Measurements from ENCODE around the gene MAPRE3. TPM values are rescaled to one million over a fixed set of nuclear protein-coding genes. Genes with fewer than 3 reads are reported as not detected.

Gene MAPRE3
- total RNA-seq, 2 experiments from 2014 or later: 3.2 to 4.1 TPM

GRCh38 chr2:27016801-27017325, 46.4 kb downstream of the MAPRE3 start:
- H3K27ac Mint-ChIP-seq: no peak overlapping the region
- no peak overlapping the region for H3K4me3 Mint-ChIP-seq
- intact Hi-C loops (cut with DNase I, micrococcal nuclease): loop anchor here (1.0 to 2.0 kb wide), 2 partner anchors 56 to 170 kb away; no protein-coding TSS in a partner anchor
- no peaks in the 10 kb centered on the region for H3K27me3 Mint-ChIP-seq
- ChIA-PET POLR2A (interaction anchor here (0.6 kb wide), 1 partner anchor 11 kb away, joined by 6 read pairs; no protein-coding TSS in a partner anchor), CTCF (interaction anchor here (0.6 to 5.0 kb wide), 28 partner anchors 9 to 1024 kb away, joined by 3 to 129 read pairs (median 4); partner anchors contain the start of gene AGBL5)
- no peaks in the 10 kb centered on the region for H3K36me3 Mint-ChIP-seq (ENCODE audit: low read depth)
- DNase-seq (peak; percentile 69), ATAC-seq (peak; percentile 55)
- no peaks in the 10 kb centered on the region for H3K9me3 Mint-ChIP-seq (ENCODE audit: low read depth)
- no peaks in the 10 kb centered on the region for H3K4me1 Mint-ChIP-seq

GRCh38 chr2:27018142-27018541, 47.7 kb downstream of the MAPRE3 start:
- Mint-ChIP-seq H3K27ac (no peak overlapping the region), H3K9me3 (ENCODE audit: low read depth) (no peaks in the 10 kb centered on the region), H3K36me3 (ENCODE audit: low read depth) (no peaks in the 10 kb centered on the region), H3K27me3 (no peaks in the 10 kb centered on the region), H3K4me1 (no peaks in the 10 kb centered on the region), H3K4me3 (no peak overlapping the region)
- ATAC-seq: no peak
- intact Hi-C loops (cut with DNase I, micrococcal nuclease): no loop called here
- no peak for DNase-seq
- ChIA-PET POLR2A (no interaction called here), CTCF (interaction anchor here (0.5 to 5.0 kb wide), 6 partner anchors 20 to 322 kb away, joined by 3 to 129 read pairs (median 10); no protein-coding TSS in a partner anchor)

- intact Hi-C loops (cut with DNase I, micrococcal nuclease): no loop called here
- ChIA-PET POLR2A (no interaction called here), CTCF (interaction anchor here (0.7 to 5.0 kb wide), 2 partner anchors 60 to 164 kb away, joined by 3 to 129 read pairs; no protein-coding TSS in a partner anchor)
- Mint-ChIP-seq H3K4me1 (no peaks in the 10 kb centered on the region), H3K36me3 (ENCODE audit: low read depth) (no peaks in the 10 kb centered on the region), H3K27me3 (no peaks in the 10 kb centered on the region), H3K4me3 (no peak overlapping the region), H3K9me3 (ENCODE audit: low read depth) (no peaks in the 10 kb centered on the region), H3K27ac (no peak overlapping the region)
- no peak for DNase-seq
- no peak for ATAC-seq
Measured at GRCh38 chr2:27019459-27019858, 49.0 kb downstream of the MAPRE3 start.

DNA sequence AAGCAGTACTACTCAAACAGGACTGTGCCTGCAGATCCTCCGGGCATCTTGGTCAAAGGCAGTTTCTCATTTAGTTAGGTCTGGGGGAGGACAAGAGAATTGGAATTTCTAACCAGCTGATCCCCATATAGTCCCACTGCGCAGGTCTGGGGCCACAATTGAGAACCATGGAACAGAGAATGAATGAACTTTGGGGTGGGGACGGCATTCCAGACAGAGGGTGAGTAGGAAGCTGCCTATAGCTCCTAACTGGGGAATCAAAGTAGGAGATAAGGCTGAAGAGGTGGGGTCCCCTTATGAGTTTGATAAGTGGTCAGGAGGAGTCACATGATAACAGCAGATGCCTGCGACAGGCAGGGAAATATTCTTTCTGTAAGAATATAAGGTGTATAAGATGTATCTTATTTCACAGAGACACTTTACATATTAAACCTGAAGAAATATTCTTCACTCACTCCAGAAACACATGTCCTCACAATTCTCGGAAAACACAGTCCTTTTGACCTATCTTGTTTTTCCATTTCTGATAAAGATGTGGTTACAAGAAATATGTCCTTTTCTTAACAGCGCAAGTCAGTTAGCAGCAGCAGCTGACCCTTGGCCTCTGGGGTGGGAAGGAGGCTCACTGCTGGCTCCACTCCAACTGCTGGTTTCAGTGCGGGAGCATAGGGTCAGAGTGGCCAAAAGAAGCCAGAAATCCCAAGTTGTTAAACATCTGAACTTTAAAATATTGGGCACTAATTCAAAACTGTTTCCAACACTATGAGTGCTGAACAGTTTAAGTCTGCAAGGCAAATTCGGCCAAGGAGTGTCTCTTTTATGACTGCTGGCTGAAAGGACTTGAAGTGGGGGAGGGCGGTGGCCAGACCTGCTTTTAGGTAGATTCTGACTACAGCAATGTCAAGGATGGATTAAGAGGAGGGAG, 49.8 kb downstream of the MAPRE3 start:
- H3K27me3 Mint-ChIP-seq: no peaks in the 10 kb centered on the region
- no peaks in the 10 kb centered on the region for H3K4me1 Mint-ChIP-seq
- H3K4me3 Mint-ChIP-seq: no peak overlapping the region
- CTCF ChIA-PET: interaction anchor here (0.6 to 0.7 kb wide), 2 partner anchors 164 to 1167 kb away, joined by 3 read pairs; no protein-coding TSS in a partner anchor
- intact Hi-C loops (cut with DNase I, micrococcal nuclease): no loop called here
- H3K36me3 Mint-ChIP-seq (ENCODE audit: low read depth): no peaks in the 10 kb centered on the region
- POLR2A ChIA-PET: no interaction called here
- no peaks in the 10 kb centered on the region for H3K9me3 Mint-ChIP-seq (ENCODE audit: low read depth)
- H3K27ac Mint-ChIP-seq: no peak overlapping the region
- DNase-seq (no peak), ATAC-seq (no peak)

DNA sequence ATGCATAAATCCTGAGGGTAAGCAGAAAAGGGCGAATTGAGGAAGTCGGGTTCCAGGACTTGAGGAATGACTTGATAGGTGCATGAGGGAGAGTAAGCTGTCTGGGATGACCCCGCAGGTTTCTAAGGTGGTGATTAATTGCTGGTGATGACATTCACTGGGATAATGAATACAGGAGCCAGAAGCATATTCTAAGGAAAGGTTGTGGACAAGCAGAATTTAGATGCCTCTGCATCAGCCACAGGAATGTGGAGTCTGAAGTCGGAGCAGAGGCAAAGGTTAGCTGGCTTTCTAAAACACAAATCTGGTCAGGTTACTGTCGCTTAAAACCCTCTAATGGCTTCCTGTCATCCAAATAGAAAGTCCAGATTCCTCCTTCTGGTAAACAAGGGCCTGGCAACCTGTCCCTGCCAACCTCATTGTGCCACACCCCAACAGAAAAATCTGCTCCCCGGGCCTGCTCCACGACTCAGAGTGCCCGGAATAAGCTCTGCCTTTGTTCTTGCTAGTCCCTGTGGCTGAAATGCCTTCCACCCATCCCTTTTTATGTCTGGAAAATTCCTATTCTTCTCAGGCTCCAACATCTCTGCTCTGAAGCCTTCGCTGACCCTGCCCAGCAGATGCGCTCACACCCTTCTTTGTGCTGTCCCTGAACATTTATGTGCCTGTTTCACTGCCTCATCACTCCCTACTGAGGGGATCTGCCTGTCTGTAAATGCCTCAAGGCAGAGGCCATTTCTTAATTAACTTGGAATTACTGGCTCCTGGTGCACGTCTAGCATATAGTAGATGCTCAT, 51.0 kb downstream of the MAPRE3 start:
- Mint-ChIP-seq H3K9me3 (ENCODE audit: low read depth) (no peaks in the 10 kb centered on the region), H3K4me1 (no peaks in the 10 kb centered on the region), H3K27ac (no peak overlapping the region), H3K4me3 (no peak overlapping the region), H3K36me3 (ENCODE audit: low read depth) (no peaks in the 10 kb centered on the region), H3K27me3 (no peaks in the 10 kb centered on the region)
- DNase-seq (no peak), ATAC-seq (no peak)
- POLR2A ChIA-PET: no interaction called here
- intact Hi-C loops (cut with DNase I, micrococcal nuclease): no loop called here
- CTCF ChIA-PET: interaction anchor here (0.6 to 1.9 kb wide), 2 partner anchors 59 to 60 kb away, joined by 3 to 5 read pairs; no protein-coding TSS in a partner anchor

- POLR2A ChIA-PET: no interaction called here
- H3K4me1 Mint-ChIP-seq: no peaks in the 10 kb centered on the region
- no peak overlapping the region for H3K27ac Mint-ChIP-seq
- intact Hi-C loops (cut with DNase I, micrococcal nuclease): no loop called here
- ATAC-seq (no peak), DNase-seq (no peak)
- no peaks in the 10 kb centered on the region for H3K9me3 Mint-ChIP-seq (ENCODE audit: low read depth)
- H3K27me3 Mint-ChIP-seq: no peaks in the 10 kb centered on the region
- H3K4me3 Mint-ChIP-seq: no peak overlapping the region
- CTCF ChIA-PET: interaction anchor here (1.9 kb wide), 1 partner anchor 62 kb away, joined by 5 read pairs; no protein-coding TSS in a partner anchor
- no peaks in the 10 kb centered on the region for H3K36me3 Mint-ChIP-seq (ENCODE audit: low read depth)
Measured at GRCh38 chr2:27023740-27024139, 53.3 kb downstream of the MAPRE3 start.

- DNase-seq: no peak
- POLR2A ChIA-PET: no interaction called here
- Mint-ChIP-seq H3K9me3 (ENCODE audit: low read depth) (no peaks in the 10 kb centered on the region), H3K36me3 (ENCODE audit: low read depth) (peaks cover 2% of the 10 kb centered on the region), H3K4me1 (peaks cover 2% of the 10 kb centered on the region), H3K27ac (no peak overlapping the region), H3K4me3 (no peak overlapping the region), H3K27me3 (no peaks in the 10 kb centered on the region)
- CTCF ChIA-PET: no interaction called here
- intact Hi-C loops (cut with DNase I, micrococcal nuclease): no loop called here
- ATAC-seq: no peak
Measured at GRCh38 chr2:27024188-27024587, 53.8 kb downstream of the MAPRE3 start.

GRCh38 chr2:27024812-27025211, 54.4 kb downstream of the MAPRE3 start:
- H3K9me3 Mint-ChIP-seq (ENCODE audit: low read depth): no peaks in the 10 kb centered on the region
- CTCF ChIA-PET: no interaction called here
- H3K4me1 Mint-ChIP-seq: peaks cover 6% of the 10 kb centered on the region
- ATAC-seq (no peak), DNase-seq (no peak)
- H3K27ac Mint-ChIP-seq: no peak overlapping the region
- POLR2A ChIA-PET: no interaction called here
- peaks cover 7% of the 10 kb centered on the region for H3K36me3 Mint-ChIP-seq (ENCODE audit: low read depth)
- no peaks in the 10 kb centered on the region for H3K27me3 Mint-ChIP-seq
- H3K4me3 Mint-ChIP-seq: no peak overlapping the region
- intact Hi-C loops (cut with DNase I, micrococcal nuclease): no loop called here

GRCh38 chr2:27025281-27025800, 54.9 kb downstream of the MAPRE3 start:
- intact Hi-C loops (cut with DNase I, micrococcal nuclease): no loop called here
- Mint-ChIP-seq H3K4me1 (peaks cover 8% of the 10 kb centered on the region), H3K27ac (no peak overlapping the region), H3K27me3 (no peaks in the 10 kb centered on the region), H3K9me3 (ENCODE audit: low read depth) (no peaks in the 10 kb centered on the region), H3K4me3 (no peak overlapping the region), H3K36me3 (ENCODE audit: low read depth) (peaks cover 9% of the 10 kb centered on the region)
- ATAC-seq (no peak), DNase-seq (no peak)
- CTCF ChIA-PET: no interaction called here
- POLR2A ChIA-PET: no interaction called here

DNA sequence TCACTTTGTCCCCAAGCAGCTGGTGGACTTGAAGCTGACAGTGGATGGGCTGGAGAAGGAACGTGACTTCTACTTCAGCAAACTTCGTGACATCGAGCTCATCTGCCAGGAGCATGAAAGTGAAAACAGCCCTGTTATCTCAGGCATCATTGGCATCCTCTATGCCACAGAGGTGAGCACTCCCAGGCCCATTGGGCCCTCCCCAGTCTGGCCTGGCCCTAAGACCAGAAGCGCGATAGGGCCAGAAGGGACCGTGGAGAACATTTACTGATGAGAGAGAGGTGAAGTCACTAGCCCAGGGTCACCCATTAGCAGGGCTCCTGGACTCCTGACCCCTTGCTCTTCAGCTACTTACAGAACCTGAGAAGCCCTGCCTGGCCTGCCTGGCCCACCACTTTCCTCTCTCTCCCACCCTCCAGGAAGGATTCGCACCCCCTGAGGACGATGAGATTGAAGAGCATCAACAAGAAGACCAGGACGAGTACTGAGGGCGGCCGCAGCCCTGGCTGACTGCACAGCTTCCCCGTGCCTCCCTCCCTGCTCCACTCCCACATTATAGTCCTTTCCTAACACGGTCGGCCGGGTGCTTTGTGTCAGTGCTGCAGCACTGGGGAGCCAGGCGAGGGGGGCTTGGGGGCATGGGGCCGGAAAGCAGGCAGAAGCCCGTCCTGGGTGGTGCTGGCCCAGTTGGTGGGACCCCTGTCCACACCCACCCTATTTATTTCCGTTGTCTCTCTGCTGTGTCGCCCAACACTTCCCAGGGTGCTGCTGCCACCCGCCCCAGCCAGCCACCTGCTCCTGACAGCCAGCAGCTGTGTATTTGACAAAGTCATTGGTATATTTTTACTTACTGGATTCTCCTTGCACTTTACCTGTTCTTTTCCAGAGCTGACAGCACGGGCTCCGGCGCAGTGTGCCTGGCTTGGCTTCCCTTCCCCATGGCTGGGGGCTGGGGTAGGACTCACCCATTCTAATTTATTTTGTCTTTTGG, 55.7 kb downstream of the MAPRE3 start:
- ChIA-PET CTCF (no interaction called here), POLR2A (no interaction called here)
- DNase-seq (no peak), ATAC-seq (no peak)
- H3K27ac Mint-ChIP-seq: no peak overlapping the region
- no peak overlapping the region for H3K4me3 Mint-ChIP-seq
- intact Hi-C loops (cut with DNase I, micrococcal nuclease): no loop called here
- no peaks in the 10 kb centered on the region for H3K9me3 Mint-ChIP-seq (ENCODE audit: low read depth)
- peaks cover 13% of the 10 kb centered on the region for H3K36me3 Mint-ChIP-seq (ENCODE audit: low read depth)
- H3K27me3 Mint-ChIP-seq: no peaks in the 10 kb centered on the region
- peaks cover 13% of the 10 kb centered on the region for H3K4me1 Mint-ChIP-seq

All from activated CD4-positive, alpha-beta T cell treated with anti-CD3 and anti-CD28 coated beads for 36 hours (primary cell).